HG03571 (cell line): ENCODE data around the gene RHBDD2.
"Not testable (repeated sequence)": the region's sequence is repeated elsewhere in the genome, so short reads cannot be mapped to it uniquely, and the experiment has no call there.

Experiments
- ATAC-seq: cut with Tn5 transposase; IDR thresholded peaks from one replicate; pipeline ENCODE4 v1.9.1; 2021; ENCODE audit not compliant: unreplicated experiment

RHBDD2 gene

DNA sequence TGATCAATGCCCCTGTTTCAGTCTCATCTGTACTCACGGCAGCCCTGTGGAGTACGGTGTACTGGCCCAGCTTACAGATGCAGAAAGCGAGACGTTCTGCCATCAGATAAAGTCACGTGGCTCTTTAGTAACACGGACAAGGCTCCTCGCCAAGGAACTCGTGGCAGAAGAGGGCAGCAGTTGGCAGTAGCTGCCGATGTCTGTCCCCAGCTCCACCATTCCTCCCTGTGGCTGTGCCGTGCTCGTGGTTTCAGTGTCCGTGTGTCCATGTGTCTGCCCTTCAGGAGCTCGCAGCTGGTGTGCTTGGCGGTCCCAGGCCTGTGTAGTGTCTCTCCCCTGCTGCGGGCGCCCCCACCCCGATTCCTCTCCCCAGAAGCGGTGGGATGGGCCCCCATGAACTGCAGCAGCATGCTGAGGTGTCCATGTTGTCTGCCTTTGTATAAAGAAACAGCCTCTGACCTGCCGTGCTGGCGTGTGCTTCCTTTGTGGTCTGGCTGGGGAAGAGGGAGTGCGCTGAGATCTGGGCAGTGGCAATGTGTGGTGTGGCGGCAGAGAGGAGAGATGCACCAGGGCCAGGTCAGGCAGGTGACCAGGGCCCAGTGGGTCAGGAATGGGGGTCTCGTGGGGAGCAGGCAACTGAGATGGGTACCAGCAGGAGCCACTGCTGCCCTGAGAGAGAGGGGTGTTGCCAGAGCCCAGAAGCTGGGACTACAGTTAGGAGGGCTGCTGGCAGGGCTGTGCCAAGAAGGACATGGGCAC is 9.8 kb downstream of the RHBDD2 start:
- no peak for ATAC-seq

DNA sequence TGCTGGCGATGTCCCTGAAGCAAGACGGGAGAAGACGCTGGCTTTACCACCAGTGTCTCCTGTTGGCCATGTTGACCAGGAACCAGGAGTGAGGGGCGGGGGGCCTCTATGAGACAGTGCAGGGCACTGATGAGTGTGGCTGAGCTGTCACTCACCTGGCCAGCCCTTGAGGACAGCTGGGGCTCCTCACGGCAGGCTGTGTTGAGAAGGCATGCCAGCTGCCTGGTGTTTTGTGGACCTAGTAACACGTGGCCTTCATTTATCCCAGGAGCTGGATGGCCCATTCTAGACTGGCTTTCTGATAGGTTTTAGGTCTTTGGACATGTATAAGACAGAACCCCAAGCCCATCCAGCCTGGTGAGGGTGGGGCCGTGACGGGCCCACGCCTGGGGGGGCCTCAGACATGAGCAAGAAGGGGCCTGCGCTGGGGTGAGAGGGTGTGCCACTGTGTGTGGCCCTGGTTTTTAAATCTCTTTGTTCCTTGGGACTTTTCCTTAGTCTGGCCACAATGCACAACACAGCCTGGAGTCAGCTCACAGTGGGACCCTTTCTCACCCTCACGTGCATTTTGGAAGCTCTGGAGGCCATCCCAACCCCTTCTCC is 10.5 kb downstream of the RHBDD2 start:
- no peak for ATAC-seq

DNA sequence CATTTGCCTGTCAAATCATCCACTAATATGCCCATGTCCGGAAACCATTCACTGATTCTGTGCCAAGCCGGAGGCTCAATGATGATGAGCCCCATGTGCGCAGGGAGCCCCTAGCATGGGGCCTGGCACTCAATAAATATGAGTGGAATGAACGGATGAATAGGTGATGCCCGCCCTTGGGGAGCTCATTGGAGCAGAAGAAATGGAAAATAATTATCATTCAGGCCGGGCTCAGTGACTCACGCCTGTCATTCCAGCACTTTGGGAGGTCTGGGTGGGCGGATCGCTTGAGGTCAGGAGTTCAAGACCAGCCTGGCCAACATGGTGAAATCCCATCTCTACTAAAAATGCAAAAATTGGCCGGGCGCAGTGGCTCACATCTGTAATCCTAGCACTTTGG is 11.0 kb downstream of the RHBDD2 start:
- ATAC-seq: no peak

DNA sequence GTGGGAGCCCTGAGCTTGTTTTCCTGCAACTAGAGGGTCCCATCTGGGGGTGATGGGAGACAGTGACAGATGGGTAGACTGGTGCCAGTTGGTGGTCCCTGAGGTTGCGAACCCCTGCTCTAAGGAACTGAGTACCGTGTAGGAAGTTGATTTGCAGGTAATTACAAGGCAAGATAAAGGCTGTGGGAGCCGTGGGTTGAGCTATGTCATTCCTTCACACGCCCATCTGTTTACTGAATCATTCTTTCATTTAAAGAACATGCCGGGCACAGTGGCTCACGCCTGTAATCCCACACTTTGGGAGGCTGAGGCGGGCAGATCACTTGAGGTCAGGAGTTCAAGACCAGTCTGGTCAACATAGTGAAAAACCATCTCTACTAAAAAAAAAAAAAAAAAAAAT is 12.4 kb downstream of the RHBDD2 start:
- ATAC-seq: not testable (repeated sequence)

DNA sequence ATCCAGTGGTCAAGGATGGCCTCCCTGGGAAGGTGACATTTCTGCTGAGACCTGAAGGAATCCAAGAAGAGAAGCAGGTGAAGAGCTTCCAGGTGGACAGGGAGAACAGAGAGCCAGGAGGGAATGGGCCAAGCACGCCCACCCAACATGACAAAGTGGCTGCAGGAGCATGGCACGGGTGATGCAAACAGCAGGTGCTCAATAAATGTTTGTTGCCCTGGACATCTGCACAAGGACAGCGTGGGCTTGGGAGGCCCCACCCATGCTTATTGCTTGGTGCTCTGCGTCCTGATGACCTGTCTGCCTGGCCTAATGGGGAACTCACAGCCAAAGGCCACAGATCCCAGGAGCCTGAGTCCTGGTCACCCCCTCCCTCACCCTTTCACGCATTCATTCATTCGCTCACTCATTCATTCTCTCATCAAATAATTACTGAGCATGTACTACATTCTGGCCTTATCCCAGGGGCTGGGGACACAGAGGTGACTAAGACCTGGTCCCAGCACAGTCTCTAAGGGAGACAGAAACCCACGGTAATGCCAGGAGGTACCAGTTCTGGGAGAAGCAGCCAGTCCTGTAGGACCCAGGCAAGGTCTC is 13.1 kb downstream of the RHBDD2 start:
- no peak for ATAC-seq

DNA sequence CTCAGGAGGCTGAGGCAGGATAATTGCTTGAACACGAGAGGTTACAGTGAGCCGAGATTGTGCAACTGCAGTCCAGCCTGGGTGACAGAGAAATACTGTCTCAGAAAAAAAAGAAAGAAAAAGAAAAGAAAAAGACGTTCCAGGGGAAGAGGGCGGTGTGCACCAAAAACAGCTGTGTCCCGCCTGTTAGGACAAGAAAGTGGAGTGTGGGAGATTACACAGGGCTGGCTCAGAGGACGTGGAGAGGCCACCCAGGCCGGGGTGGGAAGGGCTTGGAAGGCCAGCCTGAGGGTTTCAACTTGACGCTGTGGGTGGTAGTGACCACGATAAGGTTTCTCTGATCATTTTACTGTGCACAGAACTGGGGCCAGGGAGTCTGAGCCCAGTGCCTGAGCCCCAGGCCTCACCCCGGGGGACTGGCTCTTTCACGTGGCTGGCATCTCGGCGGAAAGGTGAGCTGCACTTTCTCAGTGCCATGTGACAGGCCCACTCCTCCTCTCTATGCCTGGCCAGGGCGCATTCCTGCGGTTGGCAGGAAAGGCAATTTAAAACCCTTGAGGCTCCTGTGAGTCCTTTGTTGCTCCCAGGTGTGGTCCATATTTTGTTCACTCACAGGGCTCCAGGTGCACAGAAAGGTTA is 13.9 kb downstream of the RHBDD2 start:
- ATAC-seq: no peak

DNA sequence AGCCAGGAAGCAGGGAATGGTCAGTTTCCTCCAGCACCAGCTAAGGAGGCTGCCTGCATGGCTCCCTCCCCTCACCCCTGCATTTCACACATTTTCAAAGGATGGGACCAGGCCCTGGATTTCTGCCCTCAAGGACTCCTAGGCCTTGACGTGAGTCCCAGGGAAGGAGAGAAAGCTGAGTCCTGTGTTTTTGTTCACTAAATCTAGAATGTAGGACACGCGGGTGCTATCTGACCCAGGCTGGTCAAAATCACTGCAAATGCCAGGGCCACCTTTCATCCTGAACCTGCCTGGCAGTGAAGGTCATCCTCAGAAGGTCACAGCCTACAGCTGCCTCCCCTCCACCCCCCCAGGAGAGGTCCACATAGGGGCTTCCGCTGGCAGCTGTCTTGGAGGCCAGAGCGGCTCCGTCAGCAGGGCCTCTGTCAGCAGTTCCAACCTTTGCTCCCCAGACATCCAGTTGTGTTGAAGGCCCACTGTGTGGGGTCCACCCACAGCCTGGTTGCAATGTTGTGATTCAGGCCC is 18.0 kb downstream of the RHBDD2 start:
- ATAC-seq: no peak

DNA sequence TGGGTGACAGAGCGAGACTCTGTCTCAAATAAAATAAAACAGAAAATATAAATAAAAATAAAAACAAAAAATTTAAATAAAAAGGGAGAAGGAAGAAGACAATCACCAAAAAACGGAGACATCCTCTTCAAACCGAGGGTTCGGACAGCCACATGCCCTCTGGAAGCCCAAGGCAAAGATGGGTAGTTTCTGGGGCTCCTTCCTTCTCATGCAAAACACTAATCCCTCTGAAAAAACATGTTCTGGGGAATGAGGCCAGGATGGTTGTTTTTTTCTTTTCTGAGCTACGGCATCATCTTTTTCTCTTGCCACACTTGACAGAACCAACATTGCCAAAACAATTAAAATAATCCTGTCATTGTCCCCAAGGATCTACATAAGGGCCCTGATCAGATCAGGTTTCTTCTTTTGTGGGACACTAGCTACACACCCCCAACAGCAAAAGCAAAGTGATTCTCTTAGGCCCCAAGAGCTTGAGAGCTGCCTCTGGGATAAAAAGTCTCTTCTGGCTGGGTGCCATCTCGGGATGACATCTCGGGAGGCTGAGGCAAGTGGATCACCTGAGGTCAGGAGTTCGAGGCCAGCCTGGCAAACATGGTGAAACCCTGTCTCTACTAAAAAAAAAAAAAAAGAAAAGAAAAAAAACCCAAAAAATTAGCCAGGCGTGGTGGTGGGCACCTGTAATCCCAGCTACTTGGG is 21.9 kb downstream of the RHBDD2 start:
- ATAC-seq: no peak

DNA sequence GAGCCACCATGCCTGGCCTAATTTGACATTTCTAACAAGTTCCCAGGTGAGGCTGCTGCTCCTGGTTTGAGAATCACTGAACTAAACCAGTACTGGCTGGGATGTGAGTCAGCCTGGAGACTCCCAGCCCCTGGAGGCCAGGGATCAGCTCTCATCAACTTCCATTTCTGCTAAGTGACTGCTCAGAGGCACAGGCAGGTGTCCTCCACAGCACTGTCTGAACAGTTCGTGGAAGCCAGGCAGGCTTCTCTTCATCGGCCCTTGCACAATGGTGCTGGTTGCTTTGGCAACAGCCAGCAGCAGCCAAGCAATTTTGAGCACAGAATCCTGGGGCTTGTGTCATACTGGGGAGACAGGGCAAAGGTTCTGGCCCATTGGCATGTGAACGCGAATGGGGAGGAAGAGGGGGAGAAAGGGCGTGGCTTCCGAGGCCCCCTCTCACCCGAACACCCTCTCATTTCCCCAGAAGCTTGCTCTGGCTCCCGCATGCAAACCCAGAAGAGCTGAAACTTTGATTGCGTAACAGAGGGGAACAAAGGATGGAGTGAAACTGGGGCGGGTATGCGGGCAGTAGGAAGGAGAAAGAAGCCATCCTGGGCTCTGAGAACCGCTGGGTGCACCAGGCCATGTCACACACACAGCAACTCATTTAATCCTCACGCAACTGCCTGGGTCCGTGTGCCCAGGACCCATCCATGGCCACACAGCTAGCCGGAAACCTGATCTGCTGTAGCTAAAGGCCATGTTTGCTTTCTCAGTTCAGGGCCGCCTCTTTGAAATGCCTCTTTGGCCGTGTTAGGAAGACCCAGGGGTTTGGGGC is 27.2 kb downstream of the RHBDD2 start:
- ATAC-seq: no peak

DNA sequence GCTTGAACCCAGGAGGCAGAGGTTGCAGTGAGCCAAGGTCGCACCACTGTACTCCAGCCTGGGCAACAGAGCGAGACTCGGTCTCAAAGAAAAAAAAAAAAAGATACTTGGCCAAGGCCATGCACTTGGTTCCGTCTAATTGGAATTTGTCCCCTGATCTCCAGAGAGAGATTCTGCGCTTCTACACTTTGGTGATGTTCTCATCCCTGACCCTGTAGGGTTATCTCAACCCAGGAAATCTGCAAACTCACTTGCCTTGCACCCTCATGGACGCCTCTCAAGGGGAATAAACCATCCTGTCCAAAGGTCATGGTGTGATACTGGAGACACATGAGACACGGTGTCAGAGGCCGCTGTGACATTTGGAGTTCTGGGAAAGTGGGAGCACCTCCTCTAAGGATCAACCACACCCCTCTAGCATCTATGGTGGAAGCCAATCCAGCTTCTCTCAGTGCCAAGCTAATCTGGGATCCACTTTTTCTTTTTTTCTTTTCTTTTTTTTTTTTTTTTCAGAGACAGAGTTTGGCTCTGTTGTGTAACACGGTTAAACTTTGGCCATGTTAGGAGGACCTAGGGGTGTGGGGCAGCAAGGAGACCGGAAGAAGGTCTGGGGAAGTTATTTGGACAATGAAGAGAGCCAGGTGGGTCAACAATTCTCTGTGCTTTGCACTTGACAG is 28.3 kb downstream of the RHBDD2 start:
- ATAC-seq: no peak

DNA sequence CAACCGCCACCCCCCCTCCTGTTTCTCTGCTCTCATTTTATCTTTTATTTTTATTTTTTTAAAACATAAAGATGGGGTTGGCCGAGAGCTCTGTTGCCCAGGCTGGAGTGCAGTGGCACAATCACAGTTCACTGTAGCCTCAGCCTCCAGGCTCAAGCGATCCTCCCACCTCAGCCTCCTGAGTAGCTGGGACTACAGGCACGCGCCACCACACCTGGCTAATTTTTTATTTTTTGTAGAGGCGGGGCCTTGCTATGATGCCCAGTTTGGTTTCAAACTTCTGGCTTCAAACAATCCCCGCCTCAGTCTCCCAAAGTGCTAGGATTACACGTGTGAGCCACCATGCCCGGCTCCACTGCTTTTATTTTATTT is 28.8 kb downstream of the RHBDD2 start:
- ATAC-seq: not testable (repeated sequence)

DNA sequence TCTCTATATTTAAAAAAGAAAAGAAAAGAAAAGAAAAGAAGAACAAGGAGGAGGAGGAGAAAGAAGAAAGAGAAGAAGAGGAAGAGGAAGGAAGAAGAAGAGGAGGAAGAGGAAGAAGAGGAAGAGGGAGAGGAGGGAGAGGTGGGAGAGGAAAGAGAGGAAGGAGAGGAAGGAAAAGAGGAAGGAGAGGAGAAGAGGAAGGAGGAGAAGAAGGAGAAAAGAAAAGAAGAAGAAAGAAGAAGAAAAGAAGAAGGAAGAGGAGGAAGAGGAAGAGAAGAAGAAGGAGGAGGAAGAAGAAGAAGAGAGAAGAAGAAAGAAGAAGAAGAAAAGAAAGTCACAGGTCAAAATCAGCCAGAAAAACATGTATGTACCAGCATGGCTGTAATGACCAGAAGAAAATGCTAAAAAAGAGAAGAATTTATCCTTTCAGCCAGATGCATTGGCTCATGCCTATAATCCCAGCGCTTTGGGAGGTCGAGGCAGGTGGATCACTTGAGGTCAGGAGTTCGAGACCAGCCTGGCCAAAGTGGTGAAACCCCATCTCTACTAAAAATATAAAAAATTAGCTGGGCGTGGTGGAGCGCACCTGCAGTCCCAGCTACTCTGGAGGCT is 30.8 kb downstream of the RHBDD2 start:
- ATAC-seq: no peak

DNA sequence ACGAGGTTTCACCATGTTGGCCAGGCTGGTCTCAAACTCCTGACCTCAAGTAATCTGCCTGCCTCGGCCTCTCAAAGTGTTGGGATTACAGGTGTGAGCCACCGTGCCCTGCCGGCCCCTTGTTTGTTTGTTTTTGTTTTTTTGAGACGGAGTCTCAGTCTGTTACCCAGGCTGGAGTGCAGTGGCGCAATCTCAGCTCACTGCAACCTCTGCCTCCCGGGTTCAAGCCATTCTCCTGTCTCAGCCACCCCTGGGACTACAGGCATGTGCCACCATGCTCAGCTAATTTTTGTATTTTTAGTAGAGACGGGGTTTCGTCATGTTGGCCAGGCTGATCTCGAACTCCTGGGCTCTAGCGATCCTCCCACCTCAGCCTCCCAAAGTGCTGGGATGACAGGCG is 32.4 kb downstream of the RHBDD2 start:
- ATAC-seq: not testable (repeated sequence)

DNA sequence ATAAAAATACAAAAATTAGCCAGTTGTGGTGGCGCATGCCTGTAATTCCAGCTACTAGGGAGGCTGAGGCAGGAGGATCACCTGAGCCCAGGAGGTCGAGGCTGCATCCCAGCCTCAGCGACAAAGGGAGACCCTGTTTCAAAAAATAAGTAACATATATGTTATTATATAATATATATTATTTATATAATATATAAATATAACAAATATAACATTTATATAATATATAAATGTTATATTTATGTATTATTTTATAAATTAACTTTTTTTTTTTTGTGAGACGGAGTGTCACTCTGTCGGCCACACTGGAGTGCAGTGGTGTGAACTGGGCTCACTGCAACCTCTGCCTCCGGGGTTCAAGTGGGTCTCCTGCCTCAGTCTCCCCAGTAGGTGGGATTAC is 34.6 kb downstream of the RHBDD2 start:
- no peak for ATAC-seq

DNA sequence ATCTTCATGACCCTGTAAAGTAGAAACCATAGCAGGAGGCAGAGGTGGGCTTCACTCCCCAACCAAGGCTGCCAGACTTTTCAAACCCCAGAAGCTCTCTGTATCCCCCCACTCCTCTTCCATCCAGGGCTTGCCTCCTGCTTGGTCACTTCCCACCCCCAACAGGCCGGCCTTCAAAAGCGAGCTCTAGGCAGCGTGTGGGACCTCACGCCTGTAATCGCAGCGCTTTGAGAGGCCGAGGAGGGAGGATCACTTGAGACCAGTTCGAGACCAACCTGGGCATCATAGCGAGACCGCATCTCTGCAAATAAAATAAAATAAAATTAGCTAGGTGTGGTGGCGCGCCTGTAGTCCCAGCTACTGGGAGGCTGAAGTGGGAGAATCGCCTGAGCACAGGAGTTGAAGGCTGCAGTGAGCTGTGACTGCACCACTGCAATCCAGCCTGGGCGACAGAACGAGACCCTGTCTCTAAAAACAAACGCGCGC is 35.4 kb downstream of the RHBDD2 start:
- ATAC-seq: no peak

DNA sequence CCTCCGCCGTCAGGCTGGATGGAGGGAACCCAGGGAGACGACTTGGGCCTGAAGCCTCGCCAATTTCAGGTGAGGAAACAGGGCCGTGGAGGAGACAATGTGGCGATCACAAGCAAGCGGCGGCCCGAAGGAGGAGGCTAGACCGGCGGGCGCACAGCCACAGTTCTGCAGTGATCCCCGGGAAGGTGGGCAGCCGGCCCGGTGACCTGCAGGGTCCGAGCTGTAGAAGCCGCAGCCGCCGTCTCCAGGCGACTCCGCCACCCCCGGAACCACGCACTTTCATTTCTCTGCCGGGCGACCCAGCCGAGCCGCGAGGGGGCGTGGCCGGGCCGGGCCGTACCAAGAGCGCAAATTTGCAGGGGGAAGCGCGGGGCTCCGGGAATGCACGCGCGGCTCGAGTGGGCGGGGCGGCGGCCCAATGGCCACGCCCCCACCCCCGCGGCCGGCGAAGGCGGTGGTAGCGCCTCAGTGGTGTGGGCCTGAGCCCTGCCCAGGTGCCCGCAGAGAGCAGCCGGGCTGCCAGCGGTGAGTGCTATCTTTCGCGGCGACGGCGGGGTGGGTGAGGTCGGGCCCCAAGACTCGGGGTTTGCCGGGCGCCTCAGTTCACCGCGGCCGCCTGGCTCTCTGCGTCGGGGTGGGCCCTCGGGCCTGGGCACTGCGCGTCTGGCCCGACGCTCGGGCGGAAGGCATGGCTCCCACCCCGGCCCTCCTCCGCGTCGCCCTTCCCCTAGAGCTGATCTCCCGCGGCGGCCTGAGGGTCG is 36.0 kb downstream of the RHBDD2 start, which contains the start of gene POR:
Gene POR, plus strand, starts transcription at position 501 of the 761 bp plus-strand sequence. CDS start 38,847 bp downstream, outside the sequence.
- ATAC-seq: peak; percentile 90

DNA sequence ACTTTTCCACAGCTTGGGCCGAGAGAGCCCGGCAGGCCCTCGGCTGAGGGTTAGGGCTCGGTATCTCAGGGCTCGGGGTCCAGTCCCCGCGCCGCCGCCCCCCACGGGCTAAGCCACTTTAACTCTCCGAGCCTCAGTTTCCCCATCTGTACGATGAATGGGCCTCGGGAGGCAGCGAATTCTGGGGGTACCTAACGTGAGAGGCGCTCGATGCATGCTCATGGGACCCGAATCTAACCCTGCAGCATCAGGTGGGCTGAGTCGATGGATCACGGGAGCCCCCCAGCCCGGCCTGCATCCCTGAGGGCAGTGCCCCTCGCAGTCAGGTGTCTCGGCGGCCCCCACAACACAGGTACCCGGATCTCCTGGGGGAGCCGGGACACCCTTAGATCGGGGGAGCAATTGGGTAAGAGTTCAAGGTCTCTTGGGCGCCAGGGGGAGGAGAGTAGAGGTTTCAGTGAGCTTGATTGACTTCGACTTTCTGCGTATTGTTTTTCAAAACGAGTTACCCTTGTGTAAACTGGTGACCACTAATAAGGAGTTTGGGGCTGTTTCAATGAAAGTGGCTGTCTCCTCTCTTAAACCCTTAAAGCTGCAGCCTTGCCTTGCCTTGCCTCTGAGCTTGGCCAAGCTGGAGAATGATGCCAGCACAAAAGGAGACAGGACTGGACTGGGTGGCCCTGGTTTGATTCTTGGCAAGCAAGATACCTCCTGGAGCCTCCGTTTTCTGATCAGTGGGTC is 36.8 kb downstream of the RHBDD2 start:
- ATAC-seq: no peak

DNA sequence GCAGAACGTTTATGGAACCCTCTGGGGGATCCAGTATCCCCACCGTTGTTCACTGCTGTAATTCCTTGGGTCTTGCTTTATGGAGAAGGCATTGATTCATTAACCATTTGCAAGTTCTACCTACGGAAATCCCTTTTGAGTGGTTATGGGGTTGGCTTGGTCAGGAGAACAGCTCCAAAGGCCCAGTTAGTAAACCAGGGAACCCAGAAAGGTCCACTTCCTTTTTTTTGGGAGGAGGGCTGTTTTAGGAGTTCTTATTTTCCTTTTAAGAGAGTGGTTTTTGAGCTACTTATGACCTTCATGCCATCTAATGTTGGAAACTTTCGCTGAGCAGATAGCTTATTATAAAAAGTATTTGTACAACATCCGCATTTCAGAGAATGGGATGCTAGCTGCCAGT is 37.4 kb downstream of the RHBDD2 start:
- ATAC-seq: no peak
